Esophagus muscularis mucosa (tissue), 4 donors: ENCODE measurements around the gene VPS35L. TPM values are rescaled to one million over a fixed set of nuclear protein-coding genes. Genes with fewer than 3 reads are reported as not detected.
"Not testable (repeated sequence)": the region's sequence is repeated elsewhere in the genome, so short reads cannot be mapped to it uniquely, and the experiment has no call there.

Source experiments
- DNase-seq: peaks from one replicate; pipeline ENCODE4 v3.0.0-alpha.2; 2017; ENCODE audit errors: extremely low spot score
- H3K27ac ChIP-seq, 4 donors: fragments of 200-600 bp; sonication (generic); replicated peaks in 1 of 4; 1 replicate in 3 of 4; 2 replicates in 1 of 4; pipeline ENCODE4 v1.5.1; 2016 to 2019; ENCODE audit warnings: mild to moderate bottlenecking in 1 of 4
- H3K27me3 ChIP-seq, 4 donors: fragments of 200-600 bp; sonication (generic); one replicate each; pipeline versions ENCODE4 v1.5.1 to v1.6.0; 2016 to 2019
- H3K36me3 ChIP-seq, 4 donors: fragments of 200-600 bp; sonication (generic); one replicate each; pipeline ENCODE4 v1.5.1; 2016 to 2019
- H3K4me1 ChIP-seq, 4 donors: fragments of 200-600 bp; sonication (generic); one replicate each; pipeline ENCODE4 v1.5.1; 2016 to 2019
- H3K4me3 ChIP-seq, 4 donors: fragments of 200-600 bp; sonication (generic); 1 replicate in 2 of 4; 2 replicates in 2 of 4; pipeline ENCODE4 v1.5.1; 2016 to 2019; ENCODE audit warnings: mild to moderate bottlenecking in 4 of 4, moderate library complexity in 1 of 4
- H3K9me3 ChIP-seq, 4 donors: fragments of 200-600 bp; sonication (generic); 1 replicate in 3 of 4; 2 replicates in 1 of 4; pipeline ENCODE4 v1.5.1; 2016 to 2019
- EP300 ChIP-seq: sonication (generic); formaldehyde crosslinking; IDR thresholded peaks from one replicate; pipeline ENCODE4 v1.6.1; 2017; ENCODE audit warnings: antibody characterized with exemption
- POLR2A ChIP-seq: fragments of 450-650 bp; IDR thresholded peaks from one replicate; pipeline ENCODE4 v1.6.1; 2017; ENCODE audit warnings: antibody characterized with exemption, moderate library complexity, mild to moderate bottlenecking, low read depth
- POLR2AphosphoS5 ChIP-seq, 2 donors: sonication (generic); formaldehyde crosslinking; IDR thresholded peaks; one replicate each; pipeline ENCODE4 v1.6.1; 2017; ENCODE audit warnings: antibody characterized with exemption in 2 of 2
- WGBS: methylation state at CpG from one replicate; pipeline ENCODE4 v1.1.5; 2018; 5-methylcytosine and 5-hydroxymethylcytosine counted together
- intact Hi-C: fragments of 100-400 bp; cut with DNase I; formaldehyde crosslinking; loops from one replicate; pipeline ENCODE4 v1.15.1; 2023
- total RNA-seq, 4 donors: library from RNA; depleted of rRNA; stranded (reverse); fragments of >200 nt; gene quantifications; one replicate each; pipeline versions ENCODE4 v1.1.0 to v1.2.1, GENCODE V29; 2016
- TF ChIP-seq, protein P1 (sequence below), 3 experiments: fragments of 200-600 bp in 2 of 3; fragments of 450-650 bp in 1 of 3; sonication (generic) in 2 of 3; IDR thresholded peaks; one replicate each; pipeline ENCODE4 v1.5.1; 2017 to 2019; ENCODE audit warnings: antibody characterized with exemption in 3 of 3, mild to moderate bottlenecking in 2 of 3, moderate library complexity in 1 of 3

The VPS35L gene
- total RNA-seq, 4 donors from 2014 or later: 35.5 to 47.0 (median 38.1) TPM

DNA sequence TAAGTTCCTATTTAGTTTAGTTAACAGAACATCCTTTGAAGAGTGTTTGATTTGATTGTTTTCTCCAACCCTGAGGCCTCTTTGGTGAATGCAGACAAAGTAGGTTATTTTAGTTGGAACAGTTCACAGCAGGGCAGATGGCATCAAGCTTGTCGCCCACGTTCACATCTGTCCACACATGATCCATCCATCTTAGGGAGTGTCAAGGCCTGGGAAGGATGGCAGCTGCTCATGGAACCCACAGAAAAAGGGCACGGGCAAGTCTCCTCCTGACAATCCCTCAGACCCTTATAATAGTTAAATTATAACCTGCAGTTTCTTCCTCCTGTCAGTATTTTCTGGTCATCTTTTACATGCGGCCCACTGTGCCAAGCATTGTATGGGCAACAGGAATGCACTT is 102.3 kb downstream of the VPS35L start:
- H3K4me1 ChIP-seq: no peaks in the 10 kb centered on the region
- no peak overlapping the region for H3K4me3 ChIP-seq
- no peak for DNase-seq
- intact Hi-C loops: no loop called here
- H3K9me3 ChIP-seq: no peaks in the 10 kb centered on the region
- H3K27ac ChIP-seq: no peak overlapping the region
- H3K27me3 ChIP-seq: no peaks in the 10 kb centered on the region
- no peak for TF ChIP-seq EP300
- no peak for TF ChIP-seq POLR2AphosphoS5 (IDR thresholded peaks at IDR 0.05)
- TF ChIP-seq POLR2A: no peak
- TF ChIP-seq, protein P1, sequence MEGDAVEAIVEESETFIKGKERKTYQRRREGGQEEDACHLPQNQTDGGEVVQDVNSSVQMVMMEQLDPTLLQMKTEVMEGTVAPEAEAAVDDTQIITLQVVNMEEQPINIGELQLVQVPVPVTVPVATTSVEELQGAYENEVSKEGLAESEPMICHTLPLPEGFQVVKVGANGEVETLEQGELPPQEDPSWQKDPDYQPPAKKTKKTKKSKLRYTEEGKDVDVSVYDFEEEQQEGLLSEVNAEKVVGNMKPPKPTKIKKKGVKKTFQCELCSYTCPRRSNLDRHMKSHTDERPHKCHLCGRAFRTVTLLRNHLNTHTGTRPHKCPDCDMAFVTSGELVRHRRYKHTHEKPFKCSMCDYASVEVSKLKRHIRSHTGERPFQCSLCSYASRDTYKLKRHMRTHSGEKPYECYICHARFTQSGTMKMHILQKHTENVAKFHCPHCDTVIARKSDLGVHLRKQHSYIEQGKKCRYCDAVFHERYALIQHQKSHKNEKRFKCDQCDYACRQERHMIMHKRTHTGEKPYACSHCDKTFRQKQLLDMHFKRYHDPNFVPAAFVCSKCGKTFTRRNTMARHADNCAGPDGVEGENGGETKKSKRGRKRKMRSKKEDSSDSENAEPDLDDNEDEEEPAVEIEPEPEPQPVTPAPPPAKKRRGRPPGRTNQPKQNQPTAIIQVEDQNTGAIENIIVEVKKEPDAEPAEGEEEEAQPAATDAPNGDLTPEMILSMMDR (IDR thresholded peaks at IDR 0.05): no peak
- H3K36me3 ChIP-seq: peaks cover 39 to 83% (median 52%) of the 10 kb centered on the region in 4 donors
- WGBS: 83% methylated on average over 4 of the region's 4 CpGs

GRCh38 chr16:19659554-19659953 is 104.1 kb downstream of the VPS35L start:
- intact Hi-C loops: no loop called here

DNA sequence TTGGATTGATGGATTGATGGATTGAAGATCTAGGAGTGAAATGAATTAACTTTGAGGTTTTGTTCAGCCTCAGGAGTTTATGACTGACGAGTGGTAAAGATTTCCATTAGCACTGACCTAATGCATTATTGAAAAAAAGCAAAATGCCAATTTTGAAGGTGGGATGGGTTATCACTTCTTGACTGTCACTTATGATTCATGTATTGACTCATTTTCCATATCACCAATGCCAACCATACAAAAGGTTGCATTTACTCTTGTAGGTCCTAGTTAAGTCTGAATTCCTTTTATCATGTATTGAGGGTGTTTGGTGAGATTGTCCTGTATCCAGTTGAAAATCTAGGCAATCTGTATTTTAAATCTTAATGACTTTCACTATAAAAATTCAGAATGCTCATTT is 104.9 kb downstream of the VPS35L start:
- Histone ChIP-seq H3K27ac (no peak overlapping the region), H3K27me3 (no peaks in the 10 kb centered on the region), H3K4me1 (no peaks in the 10 kb centered on the region), H3K36me3 (peaks cover 23 to 62% (median 30%) of the 10 kb centered on the region in 4 donors), H3K9me3 (no peaks in the 10 kb centered on the region), H3K4me3 (no peak overlapping the region)
- DNase-seq: no peak
- 85% methylated on average over 1 of the region's 1 CpG for WGBS
- intact Hi-C loops: no loop called here
- TF ChIP-seq POLR2A (no peak), POLR2AphosphoS5 (IDR thresholded peaks at IDR 0.05) (no peak)
- TF ChIP-seq, protein P1 (IDR thresholded peaks at IDR 0.05): no peak

More at GRCh38 chr16:19659554-19659953, 104.1 kb downstream of the VPS35L start:
- peaks cover 24 to 70% (median 36%) of the 10 kb centered on the region in 4 donors for H3K36me3 ChIP-seq
- no peaks in the 10 kb centered on the region for H3K9me3 ChIP-seq
- H3K27ac ChIP-seq: no peak overlapping the region
- H3K4me1 ChIP-seq: no peaks in the 10 kb centered on the region
- H3K27me3 ChIP-seq: no peaks in the 10 kb centered on the region
- TF ChIP-seq EP300: no peak
- TF ChIP-seq POLR2A: no peak
- TF ChIP-seq POLR2AphosphoS5 (IDR thresholded peaks at IDR 0.05): no peak
- TF ChIP-seq, protein P1 (IDR thresholded peaks at IDR 0.05): no peak
- DNase-seq: no peak
- H3K4me3 ChIP-seq: no peak overlapping the region
- WGBS: 96% methylated on average over 1 of the region's 1 CpG

DNA sequence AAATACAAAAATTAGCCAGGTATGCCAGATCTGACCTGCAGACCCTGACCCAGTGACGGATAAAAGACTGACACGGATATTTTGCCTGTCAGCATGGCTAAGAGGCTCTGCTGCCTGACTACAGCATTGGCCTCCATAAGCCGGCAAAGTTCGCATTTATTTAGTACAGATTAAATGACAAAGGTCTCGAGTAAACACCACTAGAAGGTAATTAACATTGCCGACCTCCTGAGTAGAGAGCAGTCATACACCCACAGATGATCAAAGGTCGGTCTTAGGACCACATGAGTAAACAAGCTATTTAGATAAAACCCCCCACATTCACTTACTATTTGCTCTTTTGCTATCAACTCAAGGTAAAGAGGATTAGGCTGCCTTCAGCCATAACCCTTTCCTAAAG is 106.8 kb downstream of the VPS35L start:
- no peak for DNase-seq
- Histone ChIP-seq H3K36me3 (peaks cover 8 to 46% (median 21%) of the 10 kb centered on the region in 4 donors), H3K27ac (no peak overlapping the region), H3K4me1 (peaks cover 13 to 15% (median 14%) of the 10 kb centered on the region in 4 donors), H3K9me3 (no peaks in the 10 kb centered on the region), H3K27me3 (no peaks in the 10 kb centered on the region), H3K4me3 (no peak overlapping the region)
- intact Hi-C loops: no loop called here
- TF ChIP-seq, protein P1 (IDR thresholded peaks at IDR 0.05): no peak
- WGBS: 95% methylated on average over 7 of the region's 7 CpGs

GRCh38 chr16:19664166-19664565 is 108.7 kb downstream of the VPS35L start:
- peaks cover 19 to 25% (median 24%) of the 10 kb centered on the region in 4 donors for H3K4me1 ChIP-seq
- WGBS: 96% methylated on average over 6 of the region's 6 CpGs
- peaks cover 2 to 33% (median 12%) of the 10 kb centered on the region in 4 donors for H3K36me3 ChIP-seq
- DNase-seq: no peak
- no peak overlapping the region for H3K4me3 ChIP-seq
- intact Hi-C loops: no loop called here
- H3K27ac ChIP-seq: no peak overlapping the region
- no peaks in the 10 kb centered on the region for H3K9me3 ChIP-seq
- TF ChIP-seq POLR2AphosphoS5 (IDR thresholded peaks at IDR 0.05): no peak
- no peak for TF ChIP-seq POLR2A
- no peak for TF ChIP-seq EP300
- TF ChIP-seq, protein P1 (IDR thresholded peaks at IDR 0.05): no peak
- no peaks in the 10 kb centered on the region for H3K27me3 ChIP-seq

- intact Hi-C loops, DNase-seq: not testable (repeated sequence)
Measured at GRCh38 chr16:19665313-19665712, 109.8 kb downstream of the VPS35L start.

More at GRCh38 chr16:19665313-19665712, 109.8 kb downstream of the VPS35L start:
- Histone ChIP-seq H3K4me1 (peaks cover 19 to 25% (median 24%) of the 10 kb centered on the region in 4 donors), H3K36me3 (peaks cover 6 to 37% (median 21%) of the 10 kb centered on the region in 4 donors)
- not testable (repeated sequence) for H3K9me3 ChIP-seq, H3K27me3 ChIP-seq, H3K4me3 ChIP-seq, H3K27ac ChIP-seq
- 100% methylated on average over 3 of the region's 3 CpGs for WGBS
